Activated CD4-positive, alpha-beta memory T cell treated with anti-CD3 and anti-CD28 coated beads for 36 hours (primary cell): ENCODE data around the gene RBM11. TPM values are rescaled to one million over a fixed set of nuclear protein-coding genes. Genes with fewer than 3 reads are reported as not detected.
A peak's percentile ranks its signal among the peaks of the same experiment; 100 is the strongest.
"Not testable (repeated sequence)": the region's sequence is repeated elsewhere in the genome, so short reads cannot be mapped to it uniquely, and the experiment has no call there.

ENCODE experiments used
- CTCF ChIA-PET: fragments of 350-600 bp; sonication (Branson Sonifier 250); formaldehyde crosslinking; loops from one replicate; lab custom pipeline; 2021; ENCODE audit warnings: antibody characterized with exemption, inconsistent platforms; lab: Charles Lee
- POLR2A ChIA-PET: fragments of 350-600 bp; sonication (Branson Sonifier 250); formaldehyde crosslinking; loops from one replicate; lab custom pipeline; 2021; ENCODE audit warnings: antibody characterized with exemption; lab: Charles Lee
- DNase-seq: peaks from one replicate; pipeline ENCODE4 v3.0.0-alpha.2; 2020
- H3K27ac Mint-ChIP-seq: one replicate; pipeline ENCODE4 v1.8.0; 2021; ENCODE audit warnings: mixed read lengths
- H3K27me3 Mint-ChIP-seq: one replicate; pipeline ENCODE4 v1.8.0; 2021; ENCODE audit warnings: mixed read lengths
- H3K36me3 Mint-ChIP-seq: one replicate; pipeline ENCODE4 v1.8.0; 2021; ENCODE audit warnings: mixed read lengths
- H3K4me1 Mint-ChIP-seq: one replicate; pipeline ENCODE4 v1.8.0; 2021; ENCODE audit warnings: low read depth, mixed read lengths
- H3K4me3 Mint-ChIP-seq: one replicate; pipeline ENCODE4 v1.8.0; 2021; ENCODE audit warnings: mild to moderate bottlenecking, mixed read lengths
- H3K9me3 Mint-ChIP-seq: one replicate; pipeline ENCODE4 v1.8.0; 2021; ENCODE audit warnings: mixed read lengths
- intact Hi-C: fragments of 100-400 bp; cut with micrococcal nuclease; formaldehyde crosslinking; loops from one replicate; pipeline ENCODE4 v1.15.1; 2023
- total RNA-seq, 2 experiments: library from RNA; stranded (reverse); gene quantifications; one replicate each; pipeline ENCODE4 v1.2.3, GENCODE V29; 2021

Gene RBM11
- total RNA-seq: 1 to 10 TPM; 1.5 to 3.1 TPM

GRCh38 chr21:14215971-14216641, at the start of gene RBM11:
Gene RBM11 (plus strand): TSS chr21:14216157. CDS start chr21:14216187, 30 bp downstream.
- peak within 1 kb of the TSS; percentile 75 for H3K4me3 Mint-ChIP-seq
- DNase-seq: peak; percentile 79
- intact Hi-C loops: loop anchor here (1.0 to 10.0 kb wide), 3 partner anchors 61 to 189 kb away; partner anchors contain the start of gene HSPA13
- peaks cover 4% of the 10 kb centered on the region for H3K4me1 Mint-ChIP-seq
- POLR2A ChIA-PET: no interaction called here
- H3K27me3 Mint-ChIP-seq: peaks cover 3% of the 10 kb centered on the region
- H3K27ac Mint-ChIP-seq: no peak within 1 kb of the TSS
- H3K9me3 Mint-ChIP-seq: no peaks in the 10 kb centered on the region
- CTCF ChIA-PET: no interaction called here
- H3K36me3 Mint-ChIP-seq: no peaks in the 10 kb centered on the region

- intact Hi-C loops, H3K4me3 Mint-ChIP-seq: not testable (repeated sequence)
Observed at GRCh38 chr21:14166463-14167223, 49.3 kb upstream of the RBM11 start.

GRCh38 chr21:14206222-14206621, 9.7 kb upstream of the RBM11 start:
- ChIA-PET POLR2A (no interaction called here), CTCF (no interaction called here)
- Mint-ChIP-seq H3K9me3 (no peaks in the 10 kb centered on the region), H3K36me3 (no peaks in the 10 kb centered on the region), H3K4me3 (no peak overlapping the region), H3K27me3 (peaks cover 7% of the 10 kb centered on the region), H3K4me1 (no peaks in the 10 kb centered on the region), H3K27ac (no peak overlapping the region)
- no peak for DNase-seq
- intact Hi-C loops: no loop called here

More at GRCh38 chr21:14166463-14167223, 49.3 kb upstream of the RBM11 start:
- H3K27ac Mint-ChIP-seq, POLR2A ChIA-PET, H3K9me3 Mint-ChIP-seq, H3K27me3 Mint-ChIP-seq, H3K36me3 Mint-ChIP-seq, DNase-seq, H3K4me1 Mint-ChIP-seq, CTCF ChIA-PET: not testable (repeated sequence)

GRCh38 chr21:14210738-14211137, 5.2 kb upstream of the RBM11 start, which contains the start of gene LIPI:
Gene LIPI (minus strand): TSS chr21:14210955. CDS start chr21:14210845, 110 bp downstream.
- Mint-ChIP-seq H3K9me3 (no peaks in the 10 kb centered on the region), H3K4me3 (no peak within 1 kb of the TSS), H3K27me3 (peaks cover 8% of the 10 kb centered on the region), H3K4me1 (no peaks in the 10 kb centered on the region), H3K27ac (no peak within 1 kb of the TSS), H3K36me3 (no peaks in the 10 kb centered on the region)
- ChIA-PET CTCF (no interaction called here), POLR2A (no interaction called here)
- intact Hi-C loops: loop anchor here (10.0 kb wide), 1 partner anchor 56 kb away; no protein-coding TSS in a partner anchor
- no peak for DNase-seq

- POLR2A ChIA-PET: no interaction called here
- CTCF ChIA-PET: no interaction called here
Observed at GRCh38 chr21:14213164-14213563, 2.8 kb upstream of the RBM11 start.

GRCh38 chr21:14223365-14223764, 7.4 kb downstream of the RBM11 start:
- H3K27ac Mint-ChIP-seq: no peak overlapping the region
- H3K36me3 Mint-ChIP-seq: peaks cover 2% of the 10 kb centered on the region
- no peak for DNase-seq
- no peak overlapping the region for H3K4me3 Mint-ChIP-seq
- intact Hi-C loops: no loop called here
- H3K27me3 Mint-ChIP-seq: no peaks in the 10 kb centered on the region
- no peaks in the 10 kb centered on the region for H3K4me1 Mint-ChIP-seq
- POLR2A ChIA-PET: no interaction called here
- CTCF ChIA-PET: no interaction called here
- peaks cover under 1% of the 10 kb centered on the region for H3K9me3 Mint-ChIP-seq

More at GRCh38 chr21:14213164-14213563, 2.8 kb upstream of the RBM11 start:
- peaks cover 4% of the 10 kb centered on the region for H3K4me1 Mint-ChIP-seq
- no peak overlapping the region for H3K27ac Mint-ChIP-seq
- no peaks in the 10 kb centered on the region for H3K9me3 Mint-ChIP-seq
- intact Hi-C loops: loop anchor here (10.0 kb wide), 1 partner anchor 58 kb away; no protein-coding TSS in a partner anchor
- no peaks in the 10 kb centered on the region for H3K36me3 Mint-ChIP-seq
- no peak for DNase-seq
- H3K27me3 Mint-ChIP-seq: peaks cover 4% of the 10 kb centered on the region
- no peak overlapping the region for H3K4me3 Mint-ChIP-seq

GRCh38 chr21:14229399-14229798, 13.4 kb downstream of the RBM11 start:
- H3K27me3 Mint-ChIP-seq: peaks cover under 1% of the 10 kb centered on the region
- POLR2A ChIA-PET: no interaction called here

GRCh38 chr21:14235101-14235500, 19.1 kb downstream of the RBM11 start:
- CTCF ChIA-PET: no interaction called here
- Mint-ChIP-seq H3K36me3 (peaks cover 2% of the 10 kb centered on the region), H3K4me1 (no peaks in the 10 kb centered on the region), H3K27me3 (peaks cover 3% of the 10 kb centered on the region), H3K9me3 (peaks cover 6% of the 10 kb centered on the region), H3K4me3 (no peak overlapping the region), H3K27ac (no peak overlapping the region)
- DNase-seq: no peak
- POLR2A ChIA-PET: no interaction called here
- intact Hi-C loops: no loop called here

More at GRCh38 chr21:14229399-14229798, 13.4 kb downstream of the RBM11 start:
- Mint-ChIP-seq H3K9me3 (peaks cover 23% of the 10 kb centered on the region), H3K36me3 (peaks cover 5% of the 10 kb centered on the region), H3K4me1 (no peaks in the 10 kb centered on the region), H3K4me3 (no peak overlapping the region), H3K27ac (no peak overlapping the region)
- CTCF ChIA-PET: no interaction called here
- intact Hi-C loops: no loop called here
- DNase-seq: no peak

GRCh38 chr21:14236180-14236579, 20.2 kb downstream of the RBM11 start:
- H3K9me3 Mint-ChIP-seq: no peaks in the 10 kb centered on the region
- no peaks in the 10 kb centered on the region for H3K36me3 Mint-ChIP-seq
- H3K27ac Mint-ChIP-seq: no peak overlapping the region
- H3K4me1 Mint-ChIP-seq: peaks cover under 1% of the 10 kb centered on the region
- ChIA-PET POLR2A (no interaction called here), CTCF (no interaction called here)
- peaks cover 3% of the 10 kb centered on the region for H3K27me3 Mint-ChIP-seq
- no peak for DNase-seq
- intact Hi-C loops: no loop called here
- no peak overlapping the region for H3K4me3 Mint-ChIP-seq

- Mint-ChIP-seq H3K4me3 (no peak overlapping the region), H3K27me3 (peaks cover 3% of the 10 kb centered on the region), H3K4me1 (peaks cover 3% of the 10 kb centered on the region), H3K27ac (no peak overlapping the region), H3K9me3 (no peaks in the 10 kb centered on the region), H3K36me3 (no peaks in the 10 kb centered on the region)
- intact Hi-C loops: no loop called here
- CTCF ChIA-PET: interaction anchor here (0.6 to 1.9 kb wide), 2 partner anchors 14 to 1694 kb away, joined by 3 to 7 read pairs; no protein-coding TSS in a partner anchor
- no peak for DNase-seq
- POLR2A ChIA-PET: no interaction called here
Observed at GRCh38 chr21:14239281-14239680, 23.3 kb downstream of the RBM11 start.

GRCh38 chr21:14241297-14241696, 25.3 kb downstream of the RBM11 start:
- CTCF ChIA-PET: interaction anchor here (2.0 kb wide), 1 partner anchor 12 kb away, joined by 7 read pairs; no protein-coding TSS in a partner anchor
- peaks cover 3% of the 10 kb centered on the region for H3K4me1 Mint-ChIP-seq
- no peak overlapping the region for H3K27ac Mint-ChIP-seq
- H3K9me3 Mint-ChIP-seq: no peaks in the 10 kb centered on the region
- no peak overlapping the region for H3K4me3 Mint-ChIP-seq
- no peak for DNase-seq
- POLR2A ChIA-PET: no interaction called here
- no peaks in the 10 kb centered on the region for H3K36me3 Mint-ChIP-seq
- no peaks in the 10 kb centered on the region for H3K27me3 Mint-ChIP-seq
- intact Hi-C loops: no loop called here

- intact Hi-C loops: no loop called here
- Mint-ChIP-seq H3K4me1 (peaks cover 3% of the 10 kb centered on the region), H3K27ac (no peak overlapping the region), H3K9me3 (no peaks in the 10 kb centered on the region), H3K36me3 (no peaks in the 10 kb centered on the region), H3K4me3 (no peak overlapping the region), H3K27me3 (peaks cover 6% of the 10 kb centered on the region)
- POLR2A ChIA-PET: no interaction called here
- DNase-seq: no peak
- CTCF ChIA-PET: interaction anchor here (0.6 to 1.2 kb wide), 3 partner anchors 10 to 1348 kb away, joined by 3 to 4 read pairs (median 3); no protein-coding TSS in a partner anchor
Observed at GRCh38 chr21:14243461-14243860, 27.5 kb downstream of the RBM11 start.
